ENCODE results near the gene SCGN. TPM values are rescaled to one million over a fixed set of nuclear protein-coding genes. Genes with fewer than 3 reads are reported as not detected.

The SCGN gene, protein sequence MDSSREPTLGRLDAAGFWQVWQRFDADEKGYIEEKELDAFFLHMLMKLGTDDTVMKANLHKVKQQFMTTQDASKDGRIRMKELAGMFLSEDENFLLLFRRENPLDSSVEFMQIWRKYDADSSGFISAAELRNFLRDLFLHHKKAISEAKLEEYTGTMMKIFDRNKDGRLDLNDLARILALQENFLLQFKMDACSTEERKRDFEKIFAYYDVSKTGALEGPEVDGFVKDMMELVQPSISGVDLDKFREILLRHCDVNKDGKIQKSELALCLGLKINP
- total RNA-seq, result 13.8 TPM

DNA sequence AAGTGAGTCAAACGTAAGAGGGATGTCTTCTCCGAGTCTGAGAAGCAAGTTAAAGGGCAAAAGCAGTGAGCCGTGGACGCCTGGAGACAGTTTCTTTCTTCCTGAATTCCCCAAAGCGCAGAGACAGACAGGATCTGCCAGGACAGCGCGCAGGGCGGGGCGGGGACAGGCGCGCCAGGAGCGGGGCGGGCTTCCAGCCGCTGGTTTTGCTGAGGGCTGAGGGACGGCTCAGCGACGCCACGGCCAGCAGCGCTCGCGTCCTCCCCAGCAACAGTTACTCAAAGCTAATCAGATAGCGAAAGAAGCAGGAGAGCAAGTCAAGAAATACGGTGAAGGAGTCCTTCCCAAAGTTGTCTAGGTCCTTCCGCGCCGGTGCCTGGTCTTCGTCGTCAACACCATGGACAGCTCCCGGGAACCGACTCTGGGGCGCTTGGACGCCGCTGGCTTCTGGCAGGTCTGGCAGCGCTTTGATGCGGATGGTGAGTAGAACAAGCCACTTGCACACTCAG, at the start of gene SCGN:
Gene SCGN, plus strand, starts transcription at position 209 of the 509 bp plus-strand sequence. Its CDS starts 189 bp downstream, at position 398.

Other genes starting within 250 kb of the SCGN start
- not detected for gene SLC17A4, start 102.5 kb downstream of the SCGN start, total RNA-seq
- gene SLC17A1, start 179.8 kb downstream of the SCGN start, total RNA-seq, result not detected
- gene SLC17A3, start 222.0 kb downstream of the SCGN start, total RNA-seq, result not detected

All from diencephalon (tissue), 1 donor.